Measurements from ENCODE around the gene SNPH. TPM values are rescaled to one million over a fixed set of nuclear protein-coding genes. Genes with fewer than 3 reads are reported as not detected.
"Not testable (repeated sequence)": the region's sequence is repeated elsewhere in the genome, so short reads cannot be mapped to it uniquely, and the experiment has no call there.

SNPH gene
- total RNA-seq, 1 donor from 2014 or later, result 4.6 TPM

- no peak for TF ChIP-seq CTCF (conservative IDR thresholded peaks at IDR 0.05; ENCODE audit: low read depth, low read length)
- no peak overlapping the region for H3K4me3 ChIP-seq (ENCODE audit: low read depth, low read length)
- DNase-seq (ENCODE audit: low read depth), result no peak
These were observed 75.6 kb downstream of the SNPH start for GRCh38 chr20:1341561-1342265.

GRCh38 chr20:1343446-1344124 lies 77.5 kb downstream of the SNPH start:
- TF ChIP-seq CTCF (conservative IDR thresholded peaks at IDR 0.05; ENCODE audit: low read depth, low read length), result peak; percentile 18
- H3K4me3 ChIP-seq (ENCODE audit: low read depth, low read length); DNase-seq (ENCODE audit: low read depth): not testable (repeated sequence)

- H3K4me3 ChIP-seq (ENCODE audit: low read depth, low read length), result no peak overlapping the region
- no peak for DNase-seq (ENCODE audit: low read depth)
- no peak for TF ChIP-seq CTCF (conservative IDR thresholded peaks at IDR 0.05; ENCODE audit: low read depth, low read length)
These were observed 79.1 kb downstream of the SNPH start for GRCh38 chr20:1345030-1345755.

GRCh38 chr20:1345756-1346093 lies 79.6 kb downstream of the SNPH start:
- no peak for DNase-seq (ENCODE audit: low read depth)
- no peak for TF ChIP-seq CTCF (conservative IDR thresholded peaks at IDR 0.05; ENCODE audit: low read depth, low read length)

GRCh38 chr20:1346315-1346969 lies 80.3 kb downstream of the SNPH start:
- no peak for DNase-seq (ENCODE audit: low read depth)
- TF ChIP-seq CTCF (conservative IDR thresholded peaks at IDR 0.05; ENCODE audit: low read depth, low read length), result no peak
- H3K4me3 ChIP-seq (ENCODE audit: low read depth, low read length), result no peak overlapping the region

More at GRCh38 chr20:1345756-1346093, 79.6 kb downstream of the SNPH start:
- H3K4me3 ChIP-seq (ENCODE audit: low read depth, low read length), result no peak overlapping the region

GRCh38 chr20:1353956-1354355 lies 87.9 kb downstream of the SNPH start:
- DNase-seq (ENCODE audit: low read depth), result no peak
- TF ChIP-seq CTCF (conservative IDR thresholded peaks at IDR 0.05; ENCODE audit: low read depth, low read length), result no peak
- no peak overlapping the region for H3K4me3 ChIP-seq (ENCODE audit: low read depth, low read length)

Data from epithelial cell of proximal tubule (primary cell).